ENCODE measurements around the gene ZBTB16.

- TF ChIP-seq, protein P1, sequence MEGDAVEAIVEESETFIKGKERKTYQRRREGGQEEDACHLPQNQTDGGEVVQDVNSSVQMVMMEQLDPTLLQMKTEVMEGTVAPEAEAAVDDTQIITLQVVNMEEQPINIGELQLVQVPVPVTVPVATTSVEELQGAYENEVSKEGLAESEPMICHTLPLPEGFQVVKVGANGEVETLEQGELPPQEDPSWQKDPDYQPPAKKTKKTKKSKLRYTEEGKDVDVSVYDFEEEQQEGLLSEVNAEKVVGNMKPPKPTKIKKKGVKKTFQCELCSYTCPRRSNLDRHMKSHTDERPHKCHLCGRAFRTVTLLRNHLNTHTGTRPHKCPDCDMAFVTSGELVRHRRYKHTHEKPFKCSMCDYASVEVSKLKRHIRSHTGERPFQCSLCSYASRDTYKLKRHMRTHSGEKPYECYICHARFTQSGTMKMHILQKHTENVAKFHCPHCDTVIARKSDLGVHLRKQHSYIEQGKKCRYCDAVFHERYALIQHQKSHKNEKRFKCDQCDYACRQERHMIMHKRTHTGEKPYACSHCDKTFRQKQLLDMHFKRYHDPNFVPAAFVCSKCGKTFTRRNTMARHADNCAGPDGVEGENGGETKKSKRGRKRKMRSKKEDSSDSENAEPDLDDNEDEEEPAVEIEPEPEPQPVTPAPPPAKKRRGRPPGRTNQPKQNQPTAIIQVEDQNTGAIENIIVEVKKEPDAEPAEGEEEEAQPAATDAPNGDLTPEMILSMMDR (IDR thresholded peaks at IDR 0.05) = no peak
- no peak for TF ChIP-seq POLR2A (IDR thresholded peaks at IDR 0.05)
Observed at GRCh38 chr11:114163830-114164401, 104.4 kb downstream of the ZBTB16 start.

All from heart left ventricle (tissue), 13 donors.